Measurements from ENCODE around the gene RGS3.
A peak's percentile ranks its signal among the peaks of the same experiment; 100 is the strongest.
"Not testable (repeated sequence)": the region's sequence is repeated elsewhere in the genome, so short reads cannot be mapped to it uniquely, and the experiment has no call there.

The RGS3 gene

GRCh38 chr9:113427629-113428028 is 35.9 kb upstream of the RGS3 start:
- no peak overlapping the region for H3K4me3 ChIP-seq (ENCODE audit: low read depth, low read length)
- no peak for TF ChIP-seq CTCF (IDR thresholded peaks at IDR 0.05; ENCODE audit: low read depth, low read length, missing control alignments)
- DNase-seq (ENCODE audit: low read depth), result no peak

DNA sequence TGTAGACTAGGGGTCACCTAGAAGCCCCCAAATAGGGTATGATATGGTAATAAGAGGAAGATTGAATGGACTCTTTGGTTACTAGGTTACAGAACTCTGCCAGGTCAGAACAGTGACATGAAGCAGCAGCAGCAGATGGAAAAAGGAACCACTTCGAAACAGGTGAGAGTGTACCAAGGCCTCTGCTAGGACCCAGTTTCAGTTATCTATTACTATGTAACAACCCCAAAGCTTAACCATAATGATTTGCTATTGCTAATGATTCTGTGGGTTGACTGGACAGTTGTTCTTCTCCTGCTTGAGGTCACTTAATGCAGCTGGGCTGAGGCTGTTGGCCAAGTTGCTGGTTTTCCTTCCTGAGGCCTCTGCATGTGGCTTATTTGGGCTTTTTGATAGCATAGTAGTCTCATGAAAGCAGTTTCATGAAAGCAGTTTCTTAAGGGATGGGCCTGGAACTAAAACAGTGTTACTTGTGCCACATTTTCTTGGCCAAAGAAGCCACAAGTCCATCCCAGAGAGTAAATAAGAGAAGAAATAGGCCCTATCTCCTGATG is 35.4 kb upstream of the RGS3 start:
- no peak for DNase-seq (ENCODE audit: low read depth)
- no peak for TF ChIP-seq CTCF (IDR thresholded peaks at IDR 0.05; ENCODE audit: low read depth, low read length, missing control alignments)

GRCh38 chr9:113431191-113431590 is 32.3 kb upstream of the RGS3 start:
- DNase-seq (ENCODE audit: low read depth), result no peak
- H3K4me3 ChIP-seq (ENCODE audit: low read depth, low read length), result no peak overlapping the region
- no peak for TF ChIP-seq CTCF (IDR thresholded peaks at IDR 0.05; ENCODE audit: low read depth, low read length, missing control alignments)

More for the DNA sequence above, 35.4 kb upstream of the RGS3 start:
- H3K4me3 ChIP-seq (ENCODE audit: low read depth, low read length), result no peak overlapping the region

GRCh38 chr9:113436728-113437515 is 26.6 kb upstream of the RGS3 start:
- DNase-seq (ENCODE audit: low read depth), result no peak
- no peak for TF ChIP-seq CTCF (IDR thresholded peaks at IDR 0.05; ENCODE audit: low read depth, low read length, missing control alignments)

GRCh38 chr9:113437716-113438115 is 25.8 kb upstream of the RGS3 start:
- not testable (repeated sequence) for H3K4me3 ChIP-seq (ENCODE audit: low read depth, low read length); DNase-seq (ENCODE audit: low read depth)

More at GRCh38 chr9:113436728-113437515, 26.6 kb upstream of the RGS3 start:
- H3K4me3 ChIP-seq (ENCODE audit: low read depth, low read length), result no peak overlapping the region

DNA sequence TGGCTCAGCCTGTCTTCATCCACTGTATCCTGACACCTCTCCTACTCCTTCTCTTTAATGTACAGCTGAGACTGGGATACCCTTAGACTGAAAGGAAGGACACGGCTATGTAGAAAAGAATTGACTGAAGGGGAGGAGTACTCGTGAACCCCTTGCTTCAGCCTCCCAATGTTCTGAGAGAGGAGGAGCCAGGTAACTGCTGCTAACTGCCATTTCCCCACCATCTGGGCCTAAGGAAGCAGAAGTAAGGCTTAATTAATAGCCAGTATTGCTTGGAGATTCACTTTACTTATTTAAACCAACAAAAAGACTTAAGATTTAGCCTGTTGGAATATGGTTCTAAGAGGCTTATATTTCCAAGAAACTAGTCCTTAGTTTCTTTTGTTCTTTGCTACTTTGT is 18.8 kb upstream of the RGS3 start:
- TF ChIP-seq CTCF (IDR thresholded peaks at IDR 0.05; ENCODE audit: low read depth, low read length, missing control alignments), result no peak
- DNase-seq (ENCODE audit: low read depth), result no peak
- H3K4me3 ChIP-seq (ENCODE audit: low read depth, low read length), result no peak overlapping the region

- H3K4me3 ChIP-seq (ENCODE audit: low read depth, low read length), result no peak overlapping the region
- peak; percentile 12 for DNase-seq (ENCODE audit: low read depth)
- peak; percentile 39 for TF ChIP-seq CTCF (IDR thresholded peaks at IDR 0.05; ENCODE audit: low read depth, low read length, missing control alignments)
Measured at GRCh38 chr9:113446323-113446740, 17.2 kb upstream of the RGS3 start.

All from GM12864 (cell line).